GM12864 (cell line): ENCODE measurements around the gene GPX1.
"Not testable (repeated sequence)": the region's sequence is repeated elsewhere in the genome, so short reads cannot be mapped to it uniquely, and the experiment has no call there.

Experiments
- DNase-seq: peaks from one replicate; pipeline ENCODE4 v3.0.0-alpha.2; 2011; ENCODE audit warnings: low read depth
- H3K4me3 ChIP-seq: 2 replicates; pipeline ENCODE4 v1.5.1; 2011; ENCODE audit warnings: mild to moderate bottlenecking, low read depth, low read length, control low read depth
- CTCF ChIP-seq: IDR thresholded peaks from 2 replicates; pipeline ENCODE4 v1.5.1; 2011; ENCODE audit warnings: low read depth, mild to moderate bottlenecking, moderate library complexity, low read length, control low read depth, inconsistent platforms; ENCODE audit errors: missing control alignments

Gene GPX1

GRCh38 chr3:49352890-49353421, 5.2 kb downstream of the GPX1 start:
- TF ChIP-seq CTCF: no peak
- H3K4me3 ChIP-seq: no peak overlapping the region
- no peak for DNase-seq

- no peak for TF ChIP-seq CTCF
- no peak overlapping the region for H3K4me3 ChIP-seq
- no peak for DNase-seq
Measured at GRCh38 chr3:49352281-49352680, 5.9 kb downstream of the GPX1 start.

GRCh38 chr3:49351521-49352011, 6.6 kb downstream of the GPX1 start:
- no peak for DNase-seq

GRCh38 chr3:49349348-49350114, 8.6 kb downstream of the GPX1 start:
- DNase-seq: no peak
- TF ChIP-seq CTCF: no peak
- no peak overlapping the region for H3K4me3 ChIP-seq

More at GRCh38 chr3:49351521-49352011, 6.6 kb downstream of the GPX1 start:
- no peak overlapping the region for H3K4me3 ChIP-seq
- no peak for TF ChIP-seq CTCF

- not testable (repeated sequence) for H3K4me3 ChIP-seq, DNase-seq
Measured at GRCh38 chr3:49348361-49348760, 9.8 kb downstream of the GPX1 start.

GRCh38 chr3:49346797-49347251, 11.3 kb downstream of the GPX1 start:
- no peak overlapping the region for H3K4me3 ChIP-seq
- TF ChIP-seq CTCF: no peak
- no peak for DNase-seq

GRCh38 chr3:49343163-49343562, 15.0 kb downstream of the GPX1 start:
- TF ChIP-seq CTCF: no peak
- H3K4me3 ChIP-seq: no peak overlapping the region
- peak; percentile 39 for DNase-seq
